Amygdala (tissue), 56 donors: Measurements from ENCODE around the gene NUDT3.
A peak's percentile ranks its signal among the peaks of the same experiment; 100 is the strongest.

Source experiments
- DNase-seq, 56 donors: peaks; one replicate each; lab custom pipeline; 2025; lab: John Stamatoyannopoulos, UW

NUDT3 gene

DNA sequence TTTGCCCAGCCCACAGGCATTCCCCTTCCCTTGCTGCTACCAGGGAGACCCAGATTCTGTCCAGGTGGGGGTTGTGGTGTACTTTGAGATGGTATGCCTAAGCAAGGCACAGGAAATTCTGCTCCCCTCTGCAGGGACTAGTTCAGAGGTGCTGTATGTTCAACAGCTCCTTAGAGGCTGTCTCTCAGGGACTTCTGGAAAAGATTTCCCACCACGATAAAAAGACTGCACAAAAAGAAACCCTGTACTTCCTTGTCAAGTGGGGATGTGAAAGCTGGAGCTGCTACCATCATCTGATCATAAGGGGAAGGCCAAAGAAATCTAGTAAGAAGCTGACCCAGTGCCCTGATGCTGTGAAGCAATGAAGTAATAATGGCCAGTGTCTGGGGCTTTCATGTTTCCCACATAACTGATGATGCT, 92.1 kb downstream of the NUDT3 start:
- DNase-seq = peak in 1 of 56 donors; percentile 31

DNA sequence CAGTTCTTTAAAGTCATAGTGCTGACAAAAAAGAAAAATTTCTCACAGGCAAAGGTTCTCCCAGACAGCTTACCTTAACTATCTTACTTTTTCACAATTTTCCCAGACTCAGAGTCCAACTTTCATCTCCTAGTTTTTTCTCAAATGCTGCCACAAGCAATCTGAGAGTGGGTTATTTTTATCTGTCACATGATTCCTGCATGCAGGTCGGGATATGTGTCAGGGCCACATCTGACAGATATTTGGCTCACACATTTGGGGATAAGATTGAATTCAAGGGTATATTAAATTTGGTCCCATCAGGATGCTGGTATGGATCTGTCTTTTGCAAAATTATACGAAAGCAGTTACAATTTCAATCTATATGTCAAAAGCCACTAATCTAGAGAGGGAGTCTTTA, 93.5 kb downstream of the NUDT3 start:
- no peak for DNase-seq

DNA sequence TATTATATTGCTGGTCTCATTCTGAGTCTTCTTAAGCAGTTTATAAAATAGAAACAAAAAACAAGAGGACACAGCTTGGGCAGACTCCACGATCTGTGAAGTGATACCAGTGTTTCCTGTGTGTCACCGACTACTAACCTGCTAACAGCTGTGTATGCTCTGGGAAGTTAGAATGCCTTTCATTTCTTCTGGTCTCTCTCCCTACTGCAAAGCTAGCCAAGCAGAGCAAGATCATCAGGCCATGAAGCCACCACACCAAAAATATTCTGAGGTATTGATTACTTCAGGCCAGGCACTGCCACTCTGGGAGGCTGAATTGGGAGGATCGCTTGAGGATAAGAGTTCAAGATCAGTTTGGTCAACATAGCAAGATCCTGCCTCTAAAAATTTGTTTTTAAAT, 96.7 kb downstream of the NUDT3 start:
- no peak for DNase-seq

GRCh38 chr6:34292954-34293353, 99.5 kb downstream of the NUDT3 start:
- DNase-seq = no peak

DNA sequence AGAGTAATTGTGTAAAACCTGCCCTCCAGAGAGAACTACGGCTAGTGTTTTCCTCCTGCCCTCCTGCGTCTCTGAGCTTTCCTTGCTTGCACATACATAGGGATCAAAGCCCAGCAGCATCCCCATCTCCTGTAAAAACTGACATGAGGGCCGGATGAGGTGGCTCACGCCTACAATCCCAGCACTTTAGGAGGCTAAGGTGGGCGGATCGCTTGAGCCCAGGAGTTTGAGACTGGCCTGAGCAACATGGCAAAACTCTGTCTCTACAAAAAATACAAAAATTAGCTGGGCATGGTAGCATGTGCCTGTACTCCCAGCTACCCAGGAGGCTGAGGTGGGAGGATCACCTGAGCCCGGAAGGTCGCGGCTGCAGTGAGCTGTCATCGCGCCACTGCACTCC, 103.3 kb downstream of the NUDT3 start:
- no peak for DNase-seq

GRCh38 chr6:34288581-34288980, 103.9 kb downstream of the NUDT3 start:
- no peak for DNase-seq

DNA sequence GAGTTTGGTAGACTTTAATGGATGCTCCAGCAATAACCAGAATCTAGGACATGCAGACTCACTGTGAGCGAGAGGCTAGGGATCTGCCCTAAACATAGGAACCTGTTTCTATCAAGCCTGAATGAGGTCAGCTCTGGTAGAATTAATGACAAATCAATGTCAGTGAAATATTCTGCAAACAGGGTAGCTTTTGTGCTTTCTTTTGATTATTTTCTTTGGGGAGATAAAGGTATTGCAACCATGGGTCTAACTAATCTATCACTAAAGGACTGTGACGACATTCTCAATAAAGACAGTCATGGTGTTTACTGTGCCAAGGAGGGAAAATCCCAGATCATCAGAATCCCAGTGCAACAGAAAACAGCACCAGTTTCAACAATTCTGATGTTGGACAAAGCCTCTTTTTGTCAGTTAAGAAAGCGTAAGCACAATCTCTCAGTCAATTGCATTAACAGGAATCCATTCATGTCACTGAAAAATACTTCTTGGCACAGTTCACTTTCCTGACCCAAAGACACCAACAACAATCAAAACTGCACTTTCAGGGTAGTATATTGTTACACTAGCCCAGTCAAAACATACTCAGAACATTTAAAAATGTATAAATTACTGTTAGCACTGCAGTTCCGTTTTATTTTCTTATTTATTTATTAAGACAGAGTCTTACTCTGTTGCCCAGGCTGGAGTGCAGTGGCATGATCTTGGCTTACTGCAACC, 106.9 kb downstream of the NUDT3 start:
- DNase-seq = peak in 3 of 56 donors; percentile 4 to 27 (median 19)

DNA sequence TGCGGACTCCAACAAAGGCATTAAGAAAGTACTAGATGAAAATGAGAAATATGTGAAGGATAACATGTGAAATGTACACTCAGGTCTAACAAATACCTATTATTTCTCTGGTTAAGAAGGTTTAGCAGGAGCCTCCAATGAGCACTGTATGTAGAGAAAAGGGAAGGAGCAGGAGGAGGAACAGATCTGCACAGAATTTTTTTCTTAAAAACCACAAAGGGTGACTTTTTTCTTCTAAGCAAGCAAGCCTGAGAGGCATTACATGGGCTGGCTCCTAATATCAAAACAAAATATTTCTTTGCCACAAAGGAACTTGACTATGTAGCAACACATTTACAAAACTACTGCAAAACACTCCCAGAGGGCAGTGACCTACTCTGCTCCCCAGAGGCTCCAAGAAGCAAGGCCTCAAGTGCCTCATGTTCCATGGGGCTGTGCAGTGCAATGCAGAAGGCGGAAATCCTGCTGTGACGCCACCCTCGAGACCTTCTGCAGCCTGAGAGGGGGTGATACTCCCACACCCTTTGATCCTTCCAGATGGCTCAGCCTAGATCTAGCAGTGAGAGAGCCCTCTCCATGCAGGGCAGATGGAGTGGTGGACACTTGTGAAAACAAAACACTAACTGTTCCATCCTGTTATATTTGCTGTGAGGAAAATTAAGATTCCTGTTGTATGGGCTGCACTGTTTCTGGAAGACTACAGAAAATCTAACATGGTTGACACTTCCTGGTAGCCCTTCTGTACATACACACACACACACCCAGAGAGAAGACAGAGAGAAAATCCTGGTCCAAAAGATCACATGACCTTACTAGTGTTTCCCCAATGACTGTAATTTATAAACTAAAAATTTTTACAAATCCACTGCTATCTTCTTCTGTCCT, 107.7 kb downstream of the NUDT3 start:
- peak in 26 of 56 donors; percentile 9 to 58 (median 22) for DNase-seq

DNA sequence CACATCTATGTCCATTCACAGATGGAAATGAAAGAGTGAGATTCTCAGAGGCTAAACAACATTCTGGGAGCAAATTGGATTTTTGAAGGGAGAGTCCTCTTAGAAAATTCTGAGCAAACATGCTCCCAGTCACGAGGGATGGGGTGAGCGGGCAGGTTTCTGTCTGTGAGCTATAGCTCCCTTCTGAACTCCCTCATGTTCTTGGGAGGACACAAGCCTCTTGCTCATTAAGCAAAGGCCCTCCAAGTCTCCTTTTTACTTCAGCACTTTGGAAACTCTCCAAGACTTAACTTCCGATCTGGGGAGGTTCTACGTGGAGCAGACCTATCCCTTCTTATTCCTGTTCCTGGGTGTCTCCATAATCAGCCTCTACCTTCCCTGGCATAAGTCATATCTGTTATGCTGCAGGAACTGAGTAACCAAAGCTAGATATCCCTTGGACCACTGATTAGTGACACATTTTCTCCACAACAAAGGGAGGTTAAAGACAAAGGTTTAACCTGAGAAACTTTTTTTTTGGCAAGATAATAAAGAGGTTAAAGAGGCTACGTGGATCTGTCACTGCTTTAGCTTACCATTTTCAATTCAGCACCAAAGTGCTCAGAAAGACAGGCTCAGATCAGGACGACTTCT, 110.7 kb downstream of the NUDT3 start:
- DNase-seq = no peak

DNA sequence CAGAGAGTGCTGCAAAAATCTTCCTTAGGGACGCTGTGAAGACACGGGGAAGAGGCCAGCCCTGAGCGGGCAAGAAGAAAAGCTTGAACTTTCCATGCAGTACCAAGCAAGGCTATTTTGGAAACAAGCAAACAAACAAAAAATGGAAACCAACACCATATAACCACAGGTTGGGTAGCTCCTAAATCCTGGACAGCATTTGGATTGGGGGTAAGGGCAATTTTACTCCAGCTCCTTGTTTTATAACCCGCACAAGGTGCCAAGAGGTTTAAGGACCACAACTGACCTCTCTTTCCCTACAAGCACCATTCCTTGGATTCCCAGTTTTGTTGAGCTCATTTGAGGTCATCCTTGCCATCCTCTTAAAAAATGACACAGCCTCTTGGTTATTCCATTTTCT, 112.3 kb downstream of the NUDT3 start:
- no peak for DNase-seq

DNA sequence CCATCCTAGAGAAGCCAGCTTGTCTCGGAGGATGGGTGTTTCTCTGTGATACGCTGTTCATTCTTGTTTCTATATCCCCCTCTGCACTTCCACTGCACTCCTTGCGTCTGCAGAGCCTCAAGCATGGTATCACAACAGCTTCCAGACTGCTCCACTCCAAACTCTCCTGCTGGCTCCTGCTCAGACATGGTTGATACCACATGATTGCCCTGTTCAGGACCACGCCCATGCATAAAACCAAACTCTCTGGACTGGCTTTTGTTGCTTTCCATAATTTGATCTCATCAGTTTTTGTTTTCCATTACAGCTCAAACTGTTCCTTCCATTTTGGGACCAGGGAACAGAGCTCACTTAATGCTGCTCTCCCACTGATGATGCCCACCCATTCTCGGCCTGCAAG, 113.6 kb downstream of the NUDT3 start:
- DNase-seq = no peak

GRCh38 chr6:34277763-34278112, 114.7 kb downstream of the NUDT3 start:
- DNase-seq = no peak

DNA sequence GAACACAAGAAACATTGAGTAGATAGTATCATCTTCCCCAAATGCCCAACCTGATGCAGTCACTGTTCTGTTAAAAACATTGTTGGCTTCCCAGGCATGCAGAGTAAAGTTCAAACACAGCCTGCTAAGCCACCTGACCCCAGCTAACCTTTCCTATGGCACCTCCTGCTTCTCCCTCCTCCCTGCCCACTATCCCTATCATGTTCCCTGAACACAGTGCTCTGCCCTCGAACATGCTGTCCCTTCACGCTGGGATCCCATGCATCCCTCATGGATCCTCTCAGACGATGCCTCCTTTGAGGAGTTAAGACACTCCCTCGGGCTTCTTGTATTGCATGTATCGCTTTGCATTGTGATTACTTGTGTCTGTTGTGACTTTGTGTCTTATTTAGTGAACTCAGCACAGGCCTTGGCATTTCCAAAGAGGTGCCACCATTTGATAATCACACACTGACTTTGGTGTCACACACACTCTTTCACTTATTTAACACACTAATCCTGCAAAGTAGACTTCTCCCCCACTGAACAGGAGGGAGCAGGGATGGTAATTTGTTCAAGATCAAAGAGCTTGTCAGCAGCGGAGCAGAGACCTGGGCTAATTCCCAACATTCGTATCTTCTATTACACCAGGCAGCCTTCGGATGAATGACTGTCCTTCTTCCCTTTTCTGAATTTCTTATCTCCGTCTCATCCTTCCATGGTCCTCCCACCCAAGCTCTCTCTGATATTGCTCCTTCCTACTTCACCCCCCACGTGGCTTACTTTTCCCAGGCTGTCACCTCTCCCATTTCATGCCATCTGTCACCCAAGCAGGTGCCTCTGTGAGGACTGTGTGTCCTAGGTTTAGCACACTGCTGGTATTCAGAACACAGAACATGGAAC, 115.3 kb downstream of the NUDT3 start:
- no peak for DNase-seq

DNA sequence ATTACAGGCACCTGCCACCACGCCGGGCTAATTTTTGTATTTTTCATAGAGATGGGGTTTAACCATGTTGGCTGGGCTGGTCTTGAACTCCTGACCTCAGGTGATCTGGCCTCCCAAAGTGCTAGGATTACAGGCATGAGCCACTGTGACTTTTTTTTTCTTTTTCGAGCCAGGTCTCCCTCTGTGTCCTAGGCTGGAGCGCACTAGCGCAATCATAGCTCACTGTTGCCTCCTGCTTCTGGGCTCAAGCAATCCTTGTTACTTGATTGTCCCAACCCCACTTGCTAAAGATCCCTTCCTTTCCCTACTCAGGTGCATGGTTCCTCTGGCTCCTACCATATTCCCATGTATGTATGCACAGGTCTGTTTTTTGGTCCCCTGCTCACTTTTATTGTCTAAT, 116.3 kb downstream of the NUDT3 start:
- DNase-seq = no peak

GRCh38 chr6:34275128-34275804, 117.2 kb downstream of the NUDT3 start:
- DNase-seq = no peak

DNA sequence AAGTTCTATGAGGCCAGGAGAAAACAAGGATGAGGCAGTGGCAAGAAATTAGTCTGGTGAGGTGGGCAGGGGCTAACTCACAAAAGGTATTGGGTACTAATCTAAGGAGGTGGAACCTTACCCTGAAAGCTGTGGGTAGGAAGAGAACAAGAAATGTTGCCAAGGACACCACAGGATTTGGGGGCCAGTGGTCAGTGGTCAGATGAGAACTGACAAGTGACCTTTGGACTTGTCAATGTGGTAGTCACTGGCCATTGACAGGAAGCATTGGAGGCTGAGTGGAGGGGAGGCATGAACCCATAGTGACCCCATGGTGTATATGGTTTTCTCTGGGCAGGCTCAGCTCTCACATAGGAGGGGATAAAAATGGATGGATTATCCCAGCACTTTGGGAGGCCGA, 118.3 kb downstream of the NUDT3 start:
- DNase-seq = no peak

- DNase-seq = no peak
Observed at GRCh38 chr6:34273242-34273805, 119.1 kb downstream of the NUDT3 start.

DNA sequence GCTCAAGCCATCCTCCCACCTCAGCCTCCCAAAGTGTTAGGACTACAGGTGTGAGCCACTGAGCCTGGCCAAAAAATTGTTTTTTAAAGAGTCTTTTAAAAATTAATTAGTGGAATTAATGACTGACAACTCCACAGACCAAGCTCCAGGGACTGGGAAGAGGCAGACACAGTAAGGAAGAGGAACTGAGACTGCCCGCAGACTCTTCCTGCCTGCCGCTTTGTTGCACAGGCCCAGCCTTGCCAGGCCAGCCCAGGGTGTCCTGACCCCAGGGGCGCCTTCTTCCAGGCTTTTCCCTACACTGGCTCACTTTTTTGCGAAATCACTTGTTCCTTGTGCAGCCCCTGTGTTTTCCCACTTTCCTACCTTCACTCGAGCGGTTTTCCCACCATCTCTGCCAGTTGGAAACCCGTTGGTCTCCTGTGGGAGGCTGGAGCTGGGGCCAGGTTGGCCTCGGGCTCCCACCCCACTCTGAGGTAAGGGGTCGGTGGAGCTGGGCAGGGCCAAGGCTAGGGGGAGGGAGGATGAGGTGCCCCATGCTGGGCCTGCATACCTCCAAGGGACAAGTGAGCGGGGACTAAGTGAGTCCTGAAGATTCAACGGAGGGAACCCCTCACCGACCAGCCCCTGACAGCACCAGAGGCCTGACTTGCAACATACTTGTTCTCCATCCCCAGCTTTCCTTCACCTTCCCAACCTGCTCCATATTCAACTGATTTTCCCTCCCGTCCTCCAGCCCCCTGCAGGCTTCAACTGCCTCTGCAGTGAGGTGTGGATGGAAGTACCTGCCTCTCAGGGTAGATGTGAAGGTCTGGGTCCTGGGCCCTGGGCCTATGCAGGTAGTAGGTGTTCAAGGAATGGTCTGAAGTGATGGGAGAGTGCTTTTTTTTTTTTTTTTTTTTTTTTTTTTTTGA, 120.2 kb downstream of the NUDT3 start:
- peak in 5 of 56 donors; percentile 12 to 21 (median 14) for DNase-seq
